Testis (tissue), 3 donors: Measurements from ENCODE around the gene PKHD1. TPM values are rescaled to one million over a fixed set of nuclear protein-coding genes. Genes with fewer than 3 reads are reported as not detected.

Experiments used
- DNase-seq: peaks from one replicate; pipeline ENCODE4 v3.0.0-alpha.2; 2019
- H3K27ac ChIP-seq, 2 donors: fragments of 200-600 bp; sonication (generic); one replicate each; pipeline ENCODE4 v1.5.1; 2019
- H3K27me3 ChIP-seq: fragments of 200-600 bp; sonication (generic); one replicate; pipeline ENCODE4 v1.5.1; 2019
- H3K36me3 ChIP-seq: fragments of 200-600 bp; sonication (generic); one replicate; pipeline ENCODE4 v1.5.1; 2017; ENCODE audit warnings: low read depth; ENCODE audit errors: missing control alignments
- H3K4me1 ChIP-seq: fragments of 200-600 bp; sonication (generic); one replicate; pipeline ENCODE4 v1.5.1; 2019
- H3K4me3 ChIP-seq, 2 donors: fragments of 200-600 bp; sonication (generic); one replicate each; pipeline ENCODE4 v1.5.1; 2017 to 2019
- H3K9me3 ChIP-seq: fragments of 200-600 bp; sonication (generic); one replicate; pipeline ENCODE4 v1.5.1; 2017
- POLR2A ChIP-seq: fragments of 450-650 bp; IDR thresholded peaks from one replicate; pipeline ENCODE4 v1.6.1; 2017; ENCODE audit warnings: antibody characterized with exemption, mild to moderate bottlenecking, moderate library complexity
- WGBS, 2 donors: methylation state at CpG; one replicate each; pipeline ENCODE4 v1.1.5; 2018; 5-methylcytosine and 5-hydroxymethylcytosine counted together
- intact Hi-C: fragments of 100-400 bp; cut with DNase I; formaldehyde crosslinking; loops from one replicate; pipeline ENCODE4 v1.15.1; 2023; ENCODE audit warnings: low total_unique reads
- polyA plus RNA-seq: library from polyadenylated mRNA; stranded (reverse); fragments of 350-450 nt; fragmentation: Illumina TruSeq; extraction: RNeasy Lipid Tissue Mini Kit (QIAGEN cat#74804); gene quantifications from one replicate; pipeline ENCODE4 v1.2.3, GENCODE V29; 2014; ENCODE audit warnings: low read depth, low replicate concordance; ENCODE audit not compliant: insufficient read depth
- total RNA-seq, 2 donors: library from RNA; depleted of rRNA; stranded (reverse); fragments of >200 nt; gene quantifications; one replicate each; pipeline ENCODE4 v1.2.3, GENCODE V29; 2016
- TF ChIP-seq, protein P1 (sequence below), 3 experiments: fragments of 450-650 bp in 2 of 3; fragments of 200-600 bp in 1 of 3; sonication (generic) in 1 of 3; IDR thresholded peaks; one replicate each; pipeline ENCODE4 v1.5.1; 2016 to 2019; ENCODE audit warnings: antibody characterized with exemption in 3 of 3, mild to moderate bottlenecking in 2 of 3, moderate library complexity in 1 of 3

The PKHD1 gene
- total and polyA plus RNA-seq, 3 donors from 2014 or later: 1.3 to 2.3 (median 1.7) TPM

DNA sequence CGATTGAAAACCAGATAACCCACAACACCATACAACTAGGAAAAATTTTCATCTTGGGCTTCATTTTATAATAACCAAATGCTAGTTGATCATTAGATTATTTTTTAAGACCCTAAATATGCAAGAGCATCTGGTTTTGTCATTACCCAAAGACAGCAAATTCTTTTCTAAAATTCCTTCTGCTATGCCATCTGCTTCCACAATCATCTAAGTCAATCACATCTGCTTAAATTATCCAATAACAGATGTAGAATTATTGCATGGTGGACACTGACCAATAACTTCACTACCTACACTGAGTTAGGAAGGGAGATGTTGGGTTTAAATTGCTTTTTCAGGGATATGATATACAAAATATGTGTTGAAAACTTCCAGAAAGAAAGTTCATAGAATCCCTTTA is 41.9 kb downstream of the PKHD1 start:
- TF ChIP-seq, protein P1, sequence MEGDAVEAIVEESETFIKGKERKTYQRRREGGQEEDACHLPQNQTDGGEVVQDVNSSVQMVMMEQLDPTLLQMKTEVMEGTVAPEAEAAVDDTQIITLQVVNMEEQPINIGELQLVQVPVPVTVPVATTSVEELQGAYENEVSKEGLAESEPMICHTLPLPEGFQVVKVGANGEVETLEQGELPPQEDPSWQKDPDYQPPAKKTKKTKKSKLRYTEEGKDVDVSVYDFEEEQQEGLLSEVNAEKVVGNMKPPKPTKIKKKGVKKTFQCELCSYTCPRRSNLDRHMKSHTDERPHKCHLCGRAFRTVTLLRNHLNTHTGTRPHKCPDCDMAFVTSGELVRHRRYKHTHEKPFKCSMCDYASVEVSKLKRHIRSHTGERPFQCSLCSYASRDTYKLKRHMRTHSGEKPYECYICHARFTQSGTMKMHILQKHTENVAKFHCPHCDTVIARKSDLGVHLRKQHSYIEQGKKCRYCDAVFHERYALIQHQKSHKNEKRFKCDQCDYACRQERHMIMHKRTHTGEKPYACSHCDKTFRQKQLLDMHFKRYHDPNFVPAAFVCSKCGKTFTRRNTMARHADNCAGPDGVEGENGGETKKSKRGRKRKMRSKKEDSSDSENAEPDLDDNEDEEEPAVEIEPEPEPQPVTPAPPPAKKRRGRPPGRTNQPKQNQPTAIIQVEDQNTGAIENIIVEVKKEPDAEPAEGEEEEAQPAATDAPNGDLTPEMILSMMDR (IDR thresholded peaks at IDR 0.05): no peak
- TF ChIP-seq POLR2A: no peak

DNA sequence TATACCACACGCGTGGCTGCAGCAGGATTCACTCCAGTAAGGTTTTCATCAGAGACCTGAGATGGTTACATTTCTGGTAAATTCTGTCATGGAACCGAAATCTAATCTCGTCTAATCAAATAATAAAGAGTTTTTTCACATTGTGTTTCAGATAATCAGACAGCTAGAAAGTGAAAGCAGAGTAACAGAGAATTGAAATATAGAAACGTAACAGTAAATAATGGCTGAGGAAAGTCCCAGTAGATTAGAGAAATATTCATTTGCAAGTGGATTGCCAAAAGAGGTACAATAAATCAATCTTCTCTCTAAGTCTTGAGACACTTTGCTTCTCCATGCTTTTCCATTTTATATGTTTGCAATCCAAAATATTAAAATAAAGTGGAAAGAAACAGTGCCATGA is 42.4 kb downstream of the PKHD1 start:
- no peak for DNase-seq
- H3K27ac ChIP-seq: no peak overlapping the region
- no peaks in the 10 kb centered on the region for H3K9me3 ChIP-seq
- TF ChIP-seq, protein P1 (IDR thresholded peaks at IDR 0.05): no peak
- no peak for TF ChIP-seq POLR2A
- H3K4me3 ChIP-seq: no peak overlapping the region
- H3K4me1 ChIP-seq: no peaks in the 10 kb centered on the region
- intact Hi-C loops: no loop called here
- WGBS, 2 donors: 91% methylated on average over 5 of the region's 5 CpGs
- no peaks in the 10 kb centered on the region for H3K27me3 ChIP-seq
- no peaks in the 10 kb centered on the region for H3K36me3 ChIP-seq

More for the DNA sequence above, 41.9 kb downstream of the PKHD1 start:
- Histone ChIP-seq H3K36me3 (no peaks in the 10 kb centered on the region), H3K27ac (no peak overlapping the region), H3K4me1 (no peaks in the 10 kb centered on the region), H3K9me3 (no peaks in the 10 kb centered on the region), H3K4me3 (no peak overlapping the region), H3K27me3 (no peaks in the 10 kb centered on the region)
- intact Hi-C loops: no loop called here
- DNase-seq: no peak
- 69 to 80% methylated on average over 1 of the region's 1 CpG for WGBS, 2 donors

DNA sequence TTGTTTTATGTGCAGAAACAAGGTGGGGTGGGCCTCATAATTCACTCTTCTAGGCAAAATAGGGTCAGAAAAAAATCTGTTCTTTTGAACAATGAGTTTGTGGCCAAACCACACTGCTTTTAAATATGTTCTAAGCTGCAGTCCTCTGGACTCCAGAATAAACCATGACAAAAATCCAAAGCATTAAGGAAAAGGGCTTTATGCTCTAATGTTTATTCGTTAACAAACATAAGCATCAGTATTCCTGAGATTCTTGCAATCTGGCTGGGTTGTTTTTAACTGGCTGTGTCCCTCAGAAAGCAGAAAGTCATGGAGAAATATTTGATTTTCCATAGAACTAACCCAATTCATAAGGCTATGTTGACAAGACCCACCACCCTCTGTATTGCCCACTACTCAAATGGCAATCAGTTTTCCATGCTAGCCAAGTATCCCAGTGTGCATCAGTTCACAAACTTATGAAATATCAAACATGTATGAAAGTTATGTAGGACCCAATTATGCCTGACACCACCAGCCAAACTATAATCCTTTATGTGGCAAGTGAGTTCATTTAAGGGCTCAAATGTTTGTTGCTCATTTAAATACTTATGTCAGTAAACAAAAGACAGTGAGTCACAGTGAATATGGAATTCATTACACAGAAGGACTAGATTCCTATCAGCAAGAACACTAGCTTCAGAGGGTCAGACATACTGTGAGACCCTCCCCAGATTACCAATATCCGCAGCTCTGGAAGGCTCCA is 45.1 kb downstream of the PKHD1 start:
- intact Hi-C loops: no loop called here
- WGBS, 2 donors: 79 to 86% methylated on average over 2 of the region's 2 CpGs
- TF ChIP-seq, protein P1 (IDR thresholded peaks at IDR 0.05): no peak
- no peak for TF ChIP-seq POLR2A
- DNase-seq: no peak
- Histone ChIP-seq H3K27ac (no peak overlapping the region), H3K9me3 (no peaks in the 10 kb centered on the region), H3K4me3 (no peak overlapping the region), H3K27me3 (no peaks in the 10 kb centered on the region), H3K4me1 (no peaks in the 10 kb centered on the region), H3K36me3 (no peaks in the 10 kb centered on the region)

DNA sequence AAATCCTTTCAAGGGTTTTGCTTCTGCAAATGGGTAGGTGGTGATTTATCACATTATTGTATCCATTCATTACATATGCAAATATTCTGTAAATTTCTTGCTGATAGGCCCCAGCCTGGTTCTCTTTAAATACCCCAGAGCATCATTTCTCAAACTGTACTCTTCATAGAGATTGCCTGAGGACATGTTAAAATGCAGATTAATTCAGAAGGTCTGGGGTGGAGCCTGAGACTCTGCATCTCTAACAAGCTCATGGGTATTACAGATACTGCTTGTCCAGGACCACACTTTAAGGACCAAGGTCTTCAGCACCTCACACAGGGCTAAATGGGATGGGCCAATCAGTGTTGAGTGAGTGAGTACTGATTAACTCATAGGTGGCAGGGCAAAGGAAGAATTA is 46.3 kb downstream of the PKHD1 start:
- H3K36me3 ChIP-seq: no peaks in the 10 kb centered on the region
- TF ChIP-seq, protein P1 (IDR thresholded peaks at IDR 0.05): no peak
- no peak for TF ChIP-seq POLR2A
- H3K4me3 ChIP-seq: no peak overlapping the region
- DNase-seq: no peak
- no peaks in the 10 kb centered on the region for H3K27me3 ChIP-seq
- no peaks in the 10 kb centered on the region for H3K4me1 ChIP-seq
- H3K27ac ChIP-seq: no peak overlapping the region
- H3K9me3 ChIP-seq: no peaks in the 10 kb centered on the region
- intact Hi-C loops: no loop called here

DNA sequence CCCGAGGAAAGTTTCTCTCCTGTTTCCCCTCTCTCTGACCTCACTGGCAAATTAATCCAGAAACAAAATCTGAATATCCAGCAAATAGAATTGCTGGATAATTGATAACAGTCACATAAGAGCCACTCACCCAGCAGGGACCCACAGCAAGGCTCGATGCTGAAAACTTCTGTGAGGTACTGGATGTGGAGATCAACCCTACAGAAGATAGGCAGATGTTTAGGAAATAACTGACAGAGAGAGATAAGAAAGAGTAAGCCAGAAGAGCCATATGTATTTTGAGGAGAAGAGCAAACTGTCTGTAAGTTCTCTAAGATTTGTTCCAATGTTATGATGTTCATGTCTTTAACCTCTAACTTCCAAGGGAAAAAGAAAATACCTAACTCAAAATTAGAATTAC is 59.7 kb downstream of the PKHD1 start:
- no peak overlapping the region for H3K27ac ChIP-seq
- no peaks in the 10 kb centered on the region for H3K4me1 ChIP-seq
- no peaks in the 10 kb centered on the region for H3K36me3 ChIP-seq
- H3K4me3 ChIP-seq: no peak overlapping the region
- H3K27me3 ChIP-seq: no peaks in the 10 kb centered on the region
- H3K9me3 ChIP-seq: no peaks in the 10 kb centered on the region
- TF ChIP-seq, protein P1 (IDR thresholded peaks at IDR 0.05): no peak
- TF ChIP-seq POLR2A: no peak
- WGBS, 2 donors: 76 to 83% methylated on average over 2 of the region's 2 CpGs
- no peak for DNase-seq
- intact Hi-C loops: no loop called here
